ENCODE data around the gene BRSK2. TPM values are rescaled to one million over a fixed set of nuclear protein-coding genes. Genes with fewer than 3 reads are reported as not detected.

The BRSK2 gene
- total RNA-seq, 3 donors from 2014 or later = 0.53 to 0.94 (median 0.76) TPM

- Mint-ChIP-seq H3K9me3 (no peaks in the 10 kb centered on the region), H3K4me3 (no peak within 1 kb of the TSS), H3K27me3 (ENCODE audit: low read depth) (no peaks in the 10 kb centered on the region), H3K4me1 (ENCODE audit: low read depth) (peaks cover 30% of the 10 kb centered on the region), H3K36me3 (ENCODE audit: insufficient read depth) (peaks cover 3% of the 10 kb centered on the region)
- DNase-seq = no peak
- ATAC-seq = no peak
These were observed 96.5 kb downstream of the BRSK2 start, which contains the start of gene MOB2 for GRCh38 chr11:1486054-1486825. Gene MOB2, minus strand, starts transcription at chr11:1486779. Its CDS starts 223 bp downstream, at chr11:1486556.

DNA sequence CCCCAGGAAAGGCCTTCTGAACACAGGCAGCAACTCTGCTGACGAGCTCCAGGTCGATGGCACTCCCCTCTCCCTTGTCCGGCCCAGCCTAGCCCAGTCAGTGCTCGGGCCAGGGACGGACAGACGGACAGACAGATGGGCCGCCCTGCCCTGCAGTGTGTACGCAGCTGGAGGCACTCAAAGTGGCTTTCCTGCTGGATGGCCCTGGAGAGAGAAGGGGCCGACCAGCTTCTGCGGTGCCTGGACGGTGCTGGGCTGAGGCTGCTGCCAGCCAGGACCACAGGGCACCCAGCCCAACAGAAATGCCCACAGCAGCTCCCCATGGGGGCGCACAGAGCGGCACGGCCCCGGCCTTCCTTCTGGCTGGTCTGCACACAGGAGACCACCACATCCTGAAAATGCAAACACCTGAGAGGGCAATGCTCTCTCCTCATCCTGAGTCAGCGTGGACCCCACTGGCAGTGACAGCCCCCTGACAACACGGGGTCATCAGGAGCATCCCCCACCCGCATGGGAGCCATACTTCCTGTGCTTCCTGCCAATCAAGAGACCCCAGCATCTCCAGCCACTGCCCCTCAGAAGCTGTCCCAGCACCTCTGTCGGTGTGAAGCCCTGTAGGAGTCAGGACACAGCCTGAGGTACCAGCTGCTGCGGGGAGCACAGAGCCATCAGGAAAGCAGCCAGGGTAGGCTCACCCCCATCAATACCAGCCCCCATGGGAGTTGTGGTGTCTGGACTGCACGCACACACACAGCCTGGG, 97.5 kb downstream of the BRSK2 start:
- H3K9me3 Mint-ChIP-seq = no peaks in the 10 kb centered on the region
- H3K4me3 Mint-ChIP-seq = no peak overlapping the region
- H3K4me1 Mint-ChIP-seq (ENCODE audit: low read depth) = peaks cover 33% of the 10 kb centered on the region
- ATAC-seq = no peak
- H3K36me3 Mint-ChIP-seq (ENCODE audit: insufficient read depth) = peaks cover 3% of the 10 kb centered on the region
- DNase-seq = no peak
- no peaks in the 10 kb centered on the region for H3K27me3 Mint-ChIP-seq (ENCODE audit: low read depth)

DNA sequence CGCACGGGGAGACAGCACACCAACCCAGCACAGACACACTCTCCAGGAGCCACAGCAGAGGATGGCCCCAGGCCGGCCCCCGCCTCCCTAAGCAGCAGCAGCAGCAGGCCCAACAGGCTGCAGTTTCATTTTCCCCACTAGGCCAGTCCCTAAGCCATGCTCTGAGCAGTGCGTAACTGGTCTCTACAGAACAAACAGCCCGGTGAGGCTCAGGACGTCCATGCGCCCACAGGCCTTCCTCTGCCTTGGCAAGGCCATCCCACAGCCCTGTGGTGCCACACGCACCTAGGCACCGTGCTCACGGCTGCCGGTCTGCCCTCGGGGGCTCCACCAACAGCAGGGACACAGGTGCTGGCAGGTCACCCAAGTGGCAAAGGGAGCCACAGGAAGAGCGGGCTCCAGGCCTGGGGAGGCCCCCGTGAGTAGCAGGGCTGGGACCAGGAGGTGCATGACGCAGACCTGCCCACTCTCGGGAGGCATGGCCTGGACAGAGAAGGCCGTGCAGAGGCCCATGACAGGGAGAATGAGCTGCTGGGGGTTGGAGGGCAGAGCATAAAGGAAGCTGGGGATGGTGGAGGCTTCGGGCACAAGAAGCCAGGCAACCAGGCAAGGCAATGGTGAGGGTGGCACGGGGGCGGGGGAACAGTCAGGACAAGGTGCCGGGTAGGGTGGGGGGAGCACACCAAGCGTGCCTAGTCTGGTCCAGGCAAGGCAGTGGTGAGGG, 98.3 kb downstream of the BRSK2 start:
- H3K4me1 Mint-ChIP-seq (ENCODE audit: low read depth) = peaks cover 40% of the 10 kb centered on the region
- H3K9me3 Mint-ChIP-seq = no peaks in the 10 kb centered on the region
- H3K36me3 Mint-ChIP-seq (ENCODE audit: insufficient read depth) = peaks cover 3% of the 10 kb centered on the region
- H3K27me3 Mint-ChIP-seq (ENCODE audit: low read depth) = no peaks in the 10 kb centered on the region
- no peak overlapping the region for H3K4me3 Mint-ChIP-seq
- DNase-seq = no peak
- ATAC-seq = no peak

DNA sequence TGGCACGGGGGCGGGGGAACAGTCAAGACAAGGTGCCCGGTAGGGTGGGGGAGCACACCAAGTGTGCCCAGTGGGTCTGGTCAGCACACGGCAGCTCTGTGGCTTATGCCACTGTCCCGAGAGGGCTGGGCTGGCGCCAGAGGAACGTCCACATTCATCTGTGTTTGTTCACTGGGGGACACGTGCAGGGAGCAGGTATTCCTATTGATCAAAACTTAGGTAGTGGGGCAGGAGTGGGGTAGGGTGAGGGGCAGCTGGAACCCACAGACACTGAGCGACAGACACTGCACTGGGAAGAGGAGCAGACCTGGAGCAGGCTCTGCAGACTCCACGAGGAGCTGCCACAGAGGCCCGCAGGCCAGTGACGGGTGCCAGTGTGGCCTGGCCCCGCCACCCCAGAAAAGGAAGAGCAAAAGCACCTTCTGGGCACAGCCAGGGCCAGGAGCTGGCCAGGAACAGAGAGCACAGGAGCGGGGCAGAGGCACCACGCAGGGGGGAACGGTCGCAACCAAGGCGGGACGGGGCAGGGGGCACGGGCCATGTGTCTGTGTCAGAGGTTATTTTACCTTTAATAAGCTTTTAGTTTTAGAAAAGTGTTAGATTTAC, 98.9 kb downstream of the BRSK2 start:
- Mint-ChIP-seq H3K36me3 (ENCODE audit: insufficient read depth) (peaks cover 3% of the 10 kb centered on the region), H3K9me3 (no peaks in the 10 kb centered on the region), H3K4me1 (ENCODE audit: low read depth) (peaks cover 47% of the 10 kb centered on the region), H3K27me3 (ENCODE audit: low read depth) (no peaks in the 10 kb centered on the region), H3K4me3 (no peak overlapping the region)
- DNase-seq (no peak), ATAC-seq (no peak)

GRCh38 chr11:1490651-1491050, 100.9 kb downstream of the BRSK2 start:
- H3K27me3 Mint-ChIP-seq (ENCODE audit: low read depth) = no peaks in the 10 kb centered on the region
- peaks cover 3% of the 10 kb centered on the region for H3K36me3 Mint-ChIP-seq (ENCODE audit: insufficient read depth)
- H3K4me3 Mint-ChIP-seq = no peak overlapping the region
- H3K4me1 Mint-ChIP-seq (ENCODE audit: low read depth) = peaks cover 52% of the 10 kb centered on the region
- H3K9me3 Mint-ChIP-seq = no peaks in the 10 kb centered on the region
- DNase-seq = no peak
- no peak for ATAC-seq

GRCh38 chr11:1491379-1491778, 101.6 kb downstream of the BRSK2 start:
- Mint-ChIP-seq H3K9me3 (no peaks in the 10 kb centered on the region), H3K4me1 (ENCODE audit: low read depth) (peaks cover 56% of the 10 kb centered on the region), H3K4me3 (no peak overlapping the region), H3K36me3 (ENCODE audit: insufficient read depth) (peaks cover 6% of the 10 kb centered on the region), H3K27me3 (ENCODE audit: low read depth) (no peaks in the 10 kb centered on the region)
- no peak for ATAC-seq
- no peak for DNase-seq

DNA sequence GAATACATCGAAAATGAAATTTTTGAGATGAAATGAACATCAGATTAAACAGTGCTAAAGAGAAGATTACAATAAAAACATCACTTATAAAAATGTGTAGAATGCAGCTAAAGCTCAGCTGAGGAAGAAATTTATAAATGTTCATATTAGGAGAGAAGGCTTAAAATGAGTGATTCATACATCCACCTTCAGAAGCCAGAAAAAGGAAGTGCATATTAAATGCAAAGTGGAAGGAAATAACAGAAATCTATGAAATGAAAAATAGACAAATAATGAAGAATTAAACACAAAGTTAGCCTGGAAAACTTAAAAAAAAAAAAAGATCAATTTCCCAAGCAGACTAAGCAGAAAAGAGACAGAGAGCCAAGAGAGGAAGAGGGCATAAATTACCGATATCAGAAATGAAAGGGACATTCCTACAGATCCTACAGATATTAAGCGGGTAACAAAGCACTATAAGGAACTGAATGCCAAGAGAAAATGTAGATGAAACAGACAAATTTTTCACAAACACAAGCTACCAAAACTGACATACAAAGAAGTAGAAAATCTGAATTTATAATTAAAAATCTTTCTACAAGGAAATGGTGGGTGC, 104.0 kb downstream of the BRSK2 start:
- no peaks in the 10 kb centered on the region for H3K27me3 Mint-ChIP-seq (ENCODE audit: low read depth)
- H3K36me3 Mint-ChIP-seq (ENCODE audit: insufficient read depth) = peaks cover 17% of the 10 kb centered on the region
- DNase-seq (no peak), ATAC-seq (no peak)
- H3K4me1 Mint-ChIP-seq (ENCODE audit: low read depth) = peaks cover 67% of the 10 kb centered on the region
- no peaks in the 10 kb centered on the region for H3K9me3 Mint-ChIP-seq
- no peak overlapping the region for H3K4me3 Mint-ChIP-seq

GRCh38 chr11:1494650-1495049, 104.9 kb downstream of the BRSK2 start:
- H3K27me3 Mint-ChIP-seq (ENCODE audit: low read depth) = no peaks in the 10 kb centered on the region
- H3K4me3 Mint-ChIP-seq = no peak overlapping the region
- H3K9me3 Mint-ChIP-seq = no peaks in the 10 kb centered on the region
- ATAC-seq = no peak
- peaks cover 66% of the 10 kb centered on the region for H3K4me1 Mint-ChIP-seq (ENCODE audit: low read depth)
- peaks cover 20% of the 10 kb centered on the region for H3K36me3 Mint-ChIP-seq (ENCODE audit: insufficient read depth)
- no peak for DNase-seq

GRCh38 chr11:1496091-1496760, 106.5 kb downstream of the BRSK2 start:
- no peak for DNase-seq
- H3K9me3 Mint-ChIP-seq = no peaks in the 10 kb centered on the region
- peaks cover 67% of the 10 kb centered on the region for H3K4me1 Mint-ChIP-seq (ENCODE audit: low read depth)
- H3K27me3 Mint-ChIP-seq (ENCODE audit: low read depth) = no peaks in the 10 kb centered on the region
- no peak for ATAC-seq
- H3K36me3 Mint-ChIP-seq (ENCODE audit: insufficient read depth) = peaks cover 27% of the 10 kb centered on the region
- no peak overlapping the region for H3K4me3 Mint-ChIP-seq

DNA sequence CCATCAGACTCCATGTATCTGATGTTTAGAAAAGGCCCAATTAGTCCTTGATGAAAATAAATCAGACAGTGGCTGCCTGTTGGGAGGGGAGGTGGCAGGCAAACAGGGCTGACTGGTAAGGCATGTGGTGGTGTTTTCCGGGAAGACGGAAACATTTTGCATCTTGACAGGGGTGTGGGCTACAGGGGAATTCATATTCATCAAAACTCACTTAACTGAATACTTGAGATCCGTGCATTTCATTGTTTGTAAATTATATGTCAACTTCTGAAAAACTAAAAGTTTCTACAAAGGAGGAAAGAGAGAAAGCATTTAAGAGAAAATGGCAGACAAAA, 107.0 kb downstream of the BRSK2 start:
- H3K4me1 Mint-ChIP-seq (ENCODE audit: low read depth) = peaks cover 68% of the 10 kb centered on the region
- H3K9me3 Mint-ChIP-seq = no peaks in the 10 kb centered on the region
- ATAC-seq (no peak), DNase-seq (no peak)
- no peaks in the 10 kb centered on the region for H3K27me3 Mint-ChIP-seq (ENCODE audit: low read depth)
- H3K4me3 Mint-ChIP-seq = no peak overlapping the region
- peaks cover 27% of the 10 kb centered on the region for H3K36me3 Mint-ChIP-seq (ENCODE audit: insufficient read depth)

DNA sequence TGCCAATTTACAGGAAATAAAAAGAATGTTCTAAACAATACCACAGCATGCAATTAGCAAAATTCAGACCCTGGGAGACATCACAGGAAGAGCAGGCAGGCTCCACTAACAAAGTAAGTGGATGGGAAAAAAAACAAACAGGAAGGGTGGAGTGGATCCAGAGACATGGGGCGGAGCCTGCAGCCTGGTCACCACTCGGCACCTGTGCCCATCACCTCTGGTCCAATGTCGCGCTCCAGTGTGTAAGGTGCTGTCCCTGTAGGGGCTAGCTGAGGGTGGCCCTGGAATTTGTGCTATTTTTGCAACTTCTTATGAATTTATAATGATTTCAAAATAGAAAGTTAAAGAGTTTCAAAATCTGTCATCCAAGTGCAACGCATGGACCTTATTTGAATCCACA, 107.9 kb downstream of the BRSK2 start:
- Mint-ChIP-seq H3K4me3 (no peak overlapping the region), H3K9me3 (no peaks in the 10 kb centered on the region), H3K27me3 (ENCODE audit: low read depth) (no peaks in the 10 kb centered on the region), H3K4me1 (ENCODE audit: low read depth) (peaks cover 64% of the 10 kb centered on the region), H3K36me3 (ENCODE audit: insufficient read depth) (peaks cover 28% of the 10 kb centered on the region)
- no peak for ATAC-seq
- DNase-seq = no peak

DNA sequence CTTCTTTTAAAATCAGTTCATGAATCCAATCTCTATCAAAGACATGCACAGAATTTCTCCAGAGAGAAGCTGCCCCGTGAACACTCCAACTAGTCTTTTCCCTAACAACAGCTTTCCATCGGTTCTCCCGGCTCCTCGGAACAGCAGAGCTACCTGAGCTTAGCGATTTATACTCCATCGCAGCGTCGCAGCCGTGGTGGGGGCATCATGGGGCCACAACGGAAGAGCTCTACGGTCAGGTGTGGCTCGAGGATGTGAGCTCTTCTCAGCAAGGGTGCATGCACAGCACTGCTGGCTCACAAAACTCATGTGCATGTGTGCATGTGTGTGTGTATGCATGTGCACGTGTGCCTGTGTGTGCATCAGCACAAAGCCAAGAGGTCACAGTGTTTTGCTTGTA, 108.5 kb downstream of the BRSK2 start:
- peaks cover 60% of the 10 kb centered on the region for H3K4me1 Mint-ChIP-seq (ENCODE audit: low read depth)

DNA sequence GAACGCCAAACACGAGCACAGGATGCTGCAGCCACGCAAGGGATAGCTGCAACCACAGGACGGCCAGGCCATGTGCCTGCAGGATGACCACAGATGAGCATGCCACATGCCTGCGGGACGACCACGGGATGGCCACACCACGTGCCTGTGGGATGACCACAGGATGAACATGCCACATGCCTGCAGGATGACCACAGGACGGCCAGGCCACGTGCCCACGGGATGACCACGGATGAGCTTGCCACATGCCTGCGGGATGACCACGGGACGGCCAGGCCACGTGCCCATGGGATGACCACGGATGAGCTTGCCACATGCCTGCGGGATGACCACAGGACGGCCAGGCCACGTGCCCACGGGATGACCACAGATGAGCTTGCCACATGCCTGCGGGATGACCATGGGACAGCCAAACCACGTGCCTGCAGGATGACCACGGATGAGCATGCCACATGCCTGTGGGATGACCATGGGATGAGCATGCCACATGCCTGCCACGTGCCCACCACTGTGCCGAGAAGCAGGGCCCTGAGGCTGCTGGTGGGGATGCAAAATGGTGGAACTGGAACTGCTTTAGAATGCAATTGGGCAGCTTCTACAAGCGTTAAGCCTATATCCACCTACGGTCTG, 109.6 kb downstream of the BRSK2 start:
- no peaks in the 10 kb centered on the region for H3K27me3 Mint-ChIP-seq (ENCODE audit: low read depth)
- H3K36me3 Mint-ChIP-seq (ENCODE audit: insufficient read depth) = peaks cover 29% of the 10 kb centered on the region
- no peak for DNase-seq
- peaks cover 54% of the 10 kb centered on the region for H3K4me1 Mint-ChIP-seq (ENCODE audit: low read depth)
- no peak for ATAC-seq
- no peak overlapping the region for H3K4me3 Mint-ChIP-seq
- H3K9me3 Mint-ChIP-seq = no peaks in the 10 kb centered on the region

More for the DNA sequence above, 108.5 kb downstream of the BRSK2 start:
- Mint-ChIP-seq H3K36me3 (ENCODE audit: insufficient read depth) (peaks cover 30% of the 10 kb centered on the region), H3K9me3 (no peaks in the 10 kb centered on the region), H3K27me3 (ENCODE audit: low read depth) (no peaks in the 10 kb centered on the region), H3K4me3 (no peak overlapping the region)
- DNase-seq (no peak), ATAC-seq (no peak)

Measured in activated T-cell treated with anti-CD3 and anti-CD28 coated beads, Interleukin-2, amount 50 U/mL, for 4 hours (primary cell).